ENCODE measurements around the gene KCNT1.

KCNT1 gene

DNA sequence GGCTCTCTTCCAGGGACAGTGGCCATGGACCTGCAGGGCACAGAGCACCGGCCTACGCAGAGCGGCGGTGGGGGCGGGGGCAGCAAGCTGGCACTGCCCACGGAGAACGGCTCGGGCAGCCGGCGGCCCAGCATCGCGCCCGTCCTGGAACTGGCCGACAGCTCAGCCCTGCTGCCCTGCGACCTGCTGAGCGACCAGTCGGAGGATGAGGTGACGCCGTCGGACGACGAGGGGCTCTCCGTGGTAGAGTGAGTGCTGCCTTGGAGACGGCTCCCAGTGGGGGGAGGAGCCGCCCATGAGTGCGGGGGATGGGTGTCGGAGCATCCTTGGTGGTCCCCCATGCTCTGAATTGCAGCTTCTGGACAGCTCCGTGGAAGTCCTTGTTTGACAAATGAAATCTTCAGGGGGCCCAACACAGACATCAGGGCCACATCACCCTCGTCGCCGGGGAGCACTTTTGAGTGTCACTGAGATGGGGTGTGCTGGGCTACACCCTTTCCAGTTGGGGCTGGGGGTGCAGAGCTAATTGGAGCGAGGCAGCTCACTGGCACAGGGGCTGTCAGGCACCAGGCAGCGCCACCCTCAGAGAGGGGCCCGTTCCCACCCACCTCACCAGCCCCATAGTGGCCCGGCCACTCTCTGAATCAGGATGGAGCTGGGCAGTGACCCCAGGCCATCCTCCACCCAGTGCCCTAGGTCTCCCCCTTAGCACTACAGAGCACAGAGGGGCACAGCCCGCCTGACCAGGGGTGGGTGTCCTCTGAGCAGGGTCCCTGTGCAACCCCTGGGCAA, 70.9 kb downstream of the KCNT1 start:
- DNase-seq (ENCODE audit: low spot score) = no peak
- no peak for TF ChIP-seq CTCF (IDR thresholded peaks at IDR 0.05; ENCODE audit: extremely low read depth, missing control alignments)

DNA sequence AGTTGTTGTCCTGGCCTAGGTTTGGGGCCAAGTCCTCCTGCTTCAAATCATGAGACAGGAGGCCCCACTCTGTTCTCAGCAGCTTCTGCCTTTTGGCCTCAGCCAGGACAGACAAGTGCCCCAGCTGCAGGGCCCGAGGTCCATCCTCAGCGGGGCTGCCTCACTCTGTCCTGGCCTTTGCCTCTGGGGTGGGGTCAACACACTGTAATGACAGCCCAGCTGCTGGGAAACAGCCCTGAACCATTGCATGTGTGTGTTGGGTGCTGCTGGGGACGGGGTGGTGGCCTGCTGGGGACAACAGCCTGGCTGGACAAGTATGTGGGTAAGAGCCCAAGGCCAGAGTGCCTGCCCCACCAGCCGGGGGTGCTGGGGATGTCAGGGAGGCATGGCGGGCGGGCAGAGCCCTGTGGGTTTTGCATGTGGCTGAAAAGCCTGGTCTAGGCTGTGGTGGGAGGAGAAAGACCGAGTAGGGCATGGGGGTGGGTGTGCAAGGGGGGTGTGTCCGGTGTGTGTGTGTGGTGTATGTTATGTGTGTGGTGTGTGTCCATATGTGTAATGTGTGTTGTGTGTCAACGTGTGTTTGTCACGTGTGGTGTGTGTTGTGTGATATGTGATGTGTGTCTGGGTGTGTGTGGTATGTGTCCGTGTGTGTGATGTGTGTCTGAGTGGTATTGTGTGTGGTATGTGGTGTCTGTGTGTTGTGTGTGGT, 71.7 kb downstream of the KCNT1 start:
- no peak for DNase-seq (ENCODE audit: low spot score)
- no peak for TF ChIP-seq CTCF (IDR thresholded peaks at IDR 0.05; ENCODE audit: extremely low read depth, missing control alignments)

DNA sequence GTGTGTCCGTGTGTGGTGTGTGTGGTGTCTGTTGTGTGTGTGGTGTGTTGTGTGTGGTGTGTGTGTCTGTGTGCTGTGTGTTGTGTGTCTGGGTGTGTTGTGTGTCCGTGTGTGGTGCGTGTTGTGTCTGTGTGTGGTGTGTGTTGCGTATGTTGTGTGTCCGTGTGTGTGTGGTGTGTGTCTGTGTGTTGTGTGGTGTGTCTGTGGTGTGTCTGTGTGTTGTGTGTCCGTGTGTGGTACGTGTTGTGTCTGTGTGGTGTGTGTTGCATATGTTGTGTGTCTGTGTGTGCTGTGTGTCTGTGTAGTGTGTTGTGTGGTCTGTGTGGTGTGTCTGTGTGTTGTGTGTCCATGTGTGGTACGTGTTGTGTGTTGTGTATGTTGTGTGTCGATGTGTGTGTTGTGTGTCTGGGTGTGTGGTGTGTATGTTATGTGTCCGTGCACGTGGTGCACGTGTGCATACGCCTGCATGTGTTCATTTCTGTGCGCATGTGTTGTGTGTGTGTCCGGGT, 72.3 kb downstream of the KCNT1 start:
- no peak for TF ChIP-seq CTCF (IDR thresholded peaks at IDR 0.05; ENCODE audit: extremely low read depth, missing control alignments)
- no peak for DNase-seq (ENCODE audit: low spot score)

- no peak for DNase-seq (ENCODE audit: low spot score)
- no peak for TF ChIP-seq CTCF (IDR thresholded peaks at IDR 0.05; ENCODE audit: extremely low read depth, missing control alignments)
Observed at GRCh38 chr9:135774794-135775525, 73.0 kb downstream of the KCNT1 start.

DNA sequence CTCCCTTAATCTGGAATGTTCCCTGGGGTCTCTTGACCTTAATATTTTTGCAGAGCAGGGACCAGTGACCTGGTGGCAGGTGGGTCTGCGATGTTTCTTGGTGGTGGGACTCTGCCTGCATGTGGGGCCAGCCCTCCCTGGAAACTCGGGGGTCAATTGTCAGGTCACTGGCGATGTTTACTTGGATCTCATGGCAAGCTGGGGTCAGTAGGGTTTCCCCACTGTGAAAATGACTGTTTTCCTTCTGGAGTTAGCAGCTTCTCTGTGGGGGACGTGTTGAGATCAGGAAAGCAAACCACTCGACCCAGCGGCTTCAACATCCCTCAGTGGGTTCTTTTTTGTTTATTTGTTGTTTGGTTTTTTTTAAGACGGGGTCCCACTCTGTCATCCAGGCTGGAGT, 73.9 kb downstream of the KCNT1 start:
- TF ChIP-seq CTCF (IDR thresholded peaks at IDR 0.05; ENCODE audit: extremely low read depth, missing control alignments) = no peak
- DNase-seq (ENCODE audit: low spot score) = no peak

DNA sequence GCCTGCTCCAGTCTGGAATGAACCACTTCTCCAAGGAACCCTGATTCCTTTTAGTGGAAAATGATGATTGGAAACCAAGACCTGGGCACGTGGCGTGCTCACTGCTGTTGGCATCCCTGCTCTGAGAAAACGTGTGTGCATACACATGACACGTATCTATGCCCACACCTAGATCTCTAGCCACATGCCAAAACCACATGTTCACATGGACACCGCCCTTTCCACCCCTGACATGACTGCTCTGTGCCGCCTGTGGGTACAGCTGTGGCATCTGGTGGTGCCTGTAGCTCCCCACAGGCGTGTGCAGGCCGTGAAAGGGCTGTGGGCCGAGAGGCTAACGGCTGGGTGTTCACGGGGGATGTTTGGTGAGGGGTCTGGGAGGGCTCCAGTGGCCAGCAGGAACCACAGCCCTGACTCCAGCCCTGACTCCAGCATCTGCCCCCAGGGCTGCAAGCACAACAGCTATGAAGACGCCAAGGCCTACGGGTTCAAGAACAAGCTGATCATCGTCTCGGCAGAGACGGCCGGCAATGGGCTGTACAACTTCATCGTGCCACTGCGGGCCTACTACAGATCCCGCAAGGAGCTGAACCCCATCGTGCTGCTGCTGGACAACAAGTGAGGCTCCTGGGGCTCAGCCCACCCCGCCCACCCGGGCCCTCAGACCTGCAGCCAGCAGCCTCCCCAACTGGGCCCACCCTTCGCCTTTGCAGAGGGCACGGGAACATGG, 75.1 kb downstream of the KCNT1 start:
- TF ChIP-seq CTCF (IDR thresholded peaks at IDR 0.05; ENCODE audit: extremely low read depth, missing control alignments) = no peak
- no peak for DNase-seq (ENCODE audit: low spot score)
